Hepatocyte (in vitro differentiated cells): ENCODE results near the gene CTH. TPM values are rescaled to one million over a fixed set of nuclear protein-coding genes. Genes with fewer than 3 reads are reported as not detected.
"Not testable (repeated sequence)": the region's sequence is repeated elsewhere in the genome, so short reads cannot be mapped to it uniquely, and the experiment has no call there.

ENCODE experiments used
- DNase-seq: peaks from one replicate; pipeline ENCODE4 v3.0.0-alpha.2; 2016; ENCODE audit warnings: low spot score
- H2AFZ ChIP-seq: fragments of 200-600 bp; sonication (generic); 2 replicates; pipeline ENCODE4 v1.6.0; 2016; ENCODE audit warnings: antibody characterized with exemption, mild to moderate bottlenecking
- H3K27ac ChIP-seq: fragments of 200-600 bp; sonication (generic); 2 replicates; pipeline ENCODE4 v1.5.1; 2016; ENCODE audit warnings: mild to moderate bottlenecking
- H3K27me3 ChIP-seq: fragments of 200-600 bp; sonication (generic); 2 replicates; pipeline ENCODE4 v1.6.1; 2016
- H3K36me3 ChIP-seq: fragments of 200-600 bp; sonication (generic); replicated peaks from 2 replicates; pipeline ENCODE4 v1.5.1; 2016; ENCODE audit warnings: low read depth; ENCODE audit not compliant: insufficient read depth
- H3K4me1 ChIP-seq: fragments of 200-600 bp; sonication (generic); 2 replicates; pipeline ENCODE4 v1.5.1; 2016; ENCODE audit warnings: mild to moderate bottlenecking, moderate library complexity; ENCODE audit not compliant: insufficient read depth
- H3K4me2 ChIP-seq: fragments of 200-600 bp; sonication (generic); 2 replicates; pipeline ENCODE4 v1.6.0; 2016
- H3K4me3 ChIP-seq: fragments of 200-600 bp; sonication (generic); 2 replicates; pipeline ENCODE4 v1.5.1; 2016; ENCODE audit warnings: mild to moderate bottlenecking
- H3K79me2 ChIP-seq: fragments of 200-600 bp; sonication (generic); 2 replicates; pipeline ENCODE4 v1.6.0; 2017; ENCODE audit warnings: mild to moderate bottlenecking
- H3K9me2 ChIP-seq: fragments of 200-600 bp; sonication (generic); replicated peaks from 2 replicates; pipeline ENCODE4 v1.6.0; 2017; ENCODE audit warnings: mild to moderate bottlenecking; ENCODE audit not compliant: insufficient read depth
- H3K9me3 ChIP-seq: fragments of 200-600 bp; sonication (generic); 2 replicates; pipeline ENCODE4 v1.5.1; 2016; ENCODE audit warnings: low read depth, mild to moderate bottlenecking
- H4K20me1 ChIP-seq: fragments of 200-600 bp; sonication (generic); 2 replicates; pipeline ENCODE4 v1.6.0; 2016; ENCODE audit warnings: mild to moderate bottlenecking; ENCODE audit not compliant: insufficient read depth, poor library complexity, severe bottlenecking
- EZH2 ChIP-seq: fragments of 200-600 bp; sonication (generic); IDR thresholded peaks from 2 replicates; pipeline ENCODE4 v1.6.1; 2016; ENCODE audit warnings: antibody characterized with exemption, mild to moderate bottlenecking, borderline replicate concordance
- EZH2phosphoT487 ChIP-seq: fragments of 200-600 bp; sonication (generic); IDR thresholded peaks from one replicate; pipeline ENCODE4 v1.6.1; 2018; ENCODE audit warnings: antibody characterized with exemption, mild to moderate bottlenecking, low read depth, moderate library complexity; ENCODE audit not compliant: unreplicated experiment, severe bottlenecking
- WGBS: methylation state at CpG from one replicate; pipeline ENCODE4 v1.1.6; 2016; ENCODE audit warnings: low lambda C conversion rate; ENCODE audit errors: missing lambda C conversion rate; 5-methylcytosine and 5-hydroxymethylcytosine counted together
- polyA plus RNA-seq: library from polyadenylated mRNA; unstranded; fragments of >200 nt; fragmentation: Nextera tagmentation; extraction: Ambion mirVana; gene quantifications from 2 replicates; pipeline ENCODE4 v1.2.1, GENCODE V29; 2016
- total RNA-seq: library from RNA; depleted of rRNA; stranded (reverse); fragments of >200 nt; gene quantifications from 2 replicates; pipeline ENCODE4 v1.2.3, GENCODE V29; 2014
- TF ChIP-seq, protein P1 (sequence below): fragments of 200-600 bp; sonication (generic); IDR thresholded peaks from 2 replicates; pipeline ENCODE4 v1.5.1; 2016; ENCODE audit warnings: antibody characterized with exemption, mild to moderate bottlenecking; ENCODE audit not compliant: poor library complexity

The CTH gene
- total RNA-seq (22.6 and 24.8 TPM in 2 replicates), polyA plus RNA-seq (11.7 and 13.2 TPM in 2 replicates)

DNA sequence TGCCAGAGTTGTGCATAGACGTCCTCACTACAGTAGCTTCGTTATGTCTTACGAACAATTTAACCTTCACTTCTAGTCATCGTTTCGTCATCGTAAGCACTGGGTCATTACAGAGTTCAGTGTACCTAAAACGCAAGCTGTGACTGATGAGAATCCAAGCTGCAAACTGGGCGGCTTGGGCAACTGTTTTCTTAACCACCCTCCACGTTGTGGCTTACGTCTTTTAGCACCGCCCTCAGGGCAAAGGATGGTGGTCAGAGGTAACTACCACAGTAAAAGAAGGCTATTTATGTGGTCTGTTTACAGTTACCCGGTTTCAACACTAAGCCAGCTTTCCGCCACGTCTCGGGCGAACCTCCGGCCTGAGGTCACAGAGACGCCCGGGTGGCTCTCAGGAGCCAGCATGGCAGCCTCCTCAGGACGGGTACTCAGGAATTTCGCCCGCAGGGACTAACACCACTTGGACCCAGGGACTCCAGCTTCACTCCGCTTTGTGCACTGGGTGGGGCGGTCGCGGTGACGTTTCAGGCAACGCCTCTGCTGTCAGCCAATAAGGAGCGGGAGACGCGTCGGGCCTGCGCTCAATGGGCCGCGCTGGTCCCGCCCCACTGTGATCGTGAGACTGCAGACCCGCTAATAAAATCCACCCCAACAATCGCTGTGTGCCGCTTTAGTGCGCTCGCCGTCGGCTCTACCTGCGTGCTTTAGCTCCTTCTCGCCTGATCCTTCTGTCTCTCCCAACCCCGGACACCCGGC, at the start of gene CTH:
Gene CTH, plus strand, starts transcription at position 665 of the 756 bp plus-strand sequence. CDS start 148 bp downstream, outside the sequence.
- Histone ChIP-seq H3K27me3 (no peaks in the 10 kb centered on the region), H3K9me3 (no peaks in the 10 kb centered on the region), H4K20me1 (no peaks in the 10 kb centered on the region), H3K4me3 (peak within 1 kb of the TSS; percentile 69), H3K4me1 (no peaks in the 10 kb centered on the region), H3K27ac (peak within 1 kb of the TSS; percentile 96), H2AFZ (peak within 1 kb of the TSS; percentile 69), H3K79me2 (peaks cover 26% of the 10 kb centered on the region), H3K36me3 (no peaks in the 10 kb centered on the region), H3K9me2 (no peaks in the 10 kb centered on the region), H3K4me2 (peak within 1 kb of the TSS; percentile 79)
- WGBS: under 1% methylated on average over 48 of the region's 48 CpGs
- peak; percentile 98 for DNase-seq
- TF ChIP-seq EZH2 (no peak), EZH2phosphoT487 (no peak)
- TF ChIP-seq, protein P1, sequence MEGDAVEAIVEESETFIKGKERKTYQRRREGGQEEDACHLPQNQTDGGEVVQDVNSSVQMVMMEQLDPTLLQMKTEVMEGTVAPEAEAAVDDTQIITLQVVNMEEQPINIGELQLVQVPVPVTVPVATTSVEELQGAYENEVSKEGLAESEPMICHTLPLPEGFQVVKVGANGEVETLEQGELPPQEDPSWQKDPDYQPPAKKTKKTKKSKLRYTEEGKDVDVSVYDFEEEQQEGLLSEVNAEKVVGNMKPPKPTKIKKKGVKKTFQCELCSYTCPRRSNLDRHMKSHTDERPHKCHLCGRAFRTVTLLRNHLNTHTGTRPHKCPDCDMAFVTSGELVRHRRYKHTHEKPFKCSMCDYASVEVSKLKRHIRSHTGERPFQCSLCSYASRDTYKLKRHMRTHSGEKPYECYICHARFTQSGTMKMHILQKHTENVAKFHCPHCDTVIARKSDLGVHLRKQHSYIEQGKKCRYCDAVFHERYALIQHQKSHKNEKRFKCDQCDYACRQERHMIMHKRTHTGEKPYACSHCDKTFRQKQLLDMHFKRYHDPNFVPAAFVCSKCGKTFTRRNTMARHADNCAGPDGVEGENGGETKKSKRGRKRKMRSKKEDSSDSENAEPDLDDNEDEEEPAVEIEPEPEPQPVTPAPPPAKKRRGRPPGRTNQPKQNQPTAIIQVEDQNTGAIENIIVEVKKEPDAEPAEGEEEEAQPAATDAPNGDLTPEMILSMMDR: no peak

DNA sequence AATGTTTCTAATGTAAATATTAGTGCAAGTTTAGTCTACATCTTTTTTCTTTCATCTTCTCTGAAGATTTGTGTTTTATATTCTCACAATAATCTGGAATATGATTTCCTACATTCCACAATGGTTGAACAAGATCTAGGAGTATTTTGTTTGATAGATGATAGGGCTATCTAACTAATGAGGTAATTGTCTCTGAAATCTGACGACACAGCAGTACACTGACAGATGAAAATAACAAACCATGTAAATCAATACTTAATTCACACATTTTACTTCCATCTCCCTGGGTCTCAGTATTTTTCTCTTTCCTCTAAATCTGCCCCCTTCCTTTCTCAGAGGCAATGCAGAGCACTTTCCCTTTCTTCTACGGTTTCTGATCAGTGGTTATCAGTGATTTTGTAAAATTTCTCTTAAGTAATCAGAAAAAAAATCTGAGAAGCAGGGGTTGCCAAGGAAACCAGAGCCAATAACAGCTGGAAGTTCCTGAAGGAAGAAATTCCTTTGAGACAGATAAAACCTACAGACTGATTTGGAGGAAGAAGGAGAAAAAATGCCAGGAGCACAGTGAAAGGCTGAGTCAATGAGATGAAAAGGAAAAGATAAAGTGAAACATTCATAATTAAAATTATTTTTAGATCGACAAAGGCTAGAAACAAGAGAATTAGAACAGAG, 49.2 kb upstream of the CTH start:
- no peak overlapping the region for H3K27ac ChIP-seq
- H3K4me1 ChIP-seq: no peaks in the 10 kb centered on the region
- no peaks in the 10 kb centered on the region for H4K20me1 ChIP-seq
- no peaks in the 10 kb centered on the region for H3K79me2 ChIP-seq
- DNase-seq: no peak
- H3K9me2 ChIP-seq: no peaks in the 10 kb centered on the region
- no peak overlapping the region for H3K4me3 ChIP-seq
- no peak overlapping the region for H2AFZ ChIP-seq
- WGBS: 37% methylated on average over 3 of the region's 3 CpGs
- H3K36me3 ChIP-seq: no peaks in the 10 kb centered on the region
- TF ChIP-seq EZH2 (no peak), EZH2phosphoT487 (no peak)
- TF ChIP-seq, protein P1: no peak
- H3K27me3 ChIP-seq: no peaks in the 10 kb centered on the region
- no peak overlapping the region for H3K4me2 ChIP-seq
- H3K9me3 ChIP-seq: no peaks in the 10 kb centered on the region

DNA sequence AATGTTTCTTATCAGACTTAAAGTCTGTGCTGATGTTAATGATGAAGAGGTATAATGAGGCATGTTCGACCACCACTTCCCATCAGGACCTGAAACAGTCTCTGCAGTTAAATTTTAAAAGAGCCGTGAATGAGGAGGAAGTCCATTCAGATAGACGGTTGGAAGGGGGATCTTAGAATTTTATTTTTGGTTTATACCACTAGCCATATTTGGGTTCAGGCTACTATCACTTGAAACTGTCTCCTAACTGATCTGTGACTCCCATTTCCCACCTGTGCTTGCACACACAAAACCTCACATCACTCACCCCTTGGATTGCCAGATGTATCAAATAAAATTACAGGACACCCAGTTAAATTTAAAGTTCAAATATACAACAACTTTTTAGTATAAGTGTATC, 46.6 kb upstream of the CTH start:
- H3K27ac ChIP-seq: no peak overlapping the region
- no peaks in the 10 kb centered on the region for H3K9me2 ChIP-seq
- no peak overlapping the region for H3K4me2 ChIP-seq
- no peaks in the 10 kb centered on the region for H3K27me3 ChIP-seq
- H3K4me1 ChIP-seq: no peaks in the 10 kb centered on the region
- 29% methylated on average over 3 of the region's 3 CpGs for WGBS
- H4K20me1 ChIP-seq: no peaks in the 10 kb centered on the region
- no peak for DNase-seq
- no peak overlapping the region for H3K4me3 ChIP-seq
- no peaks in the 10 kb centered on the region for H3K9me3 ChIP-seq
- TF ChIP-seq EZH2: no peak
- no peak for TF ChIP-seq EZH2phosphoT487
- no peaks in the 10 kb centered on the region for H3K79me2 ChIP-seq
- H3K36me3 ChIP-seq: no peaks in the 10 kb centered on the region
- no peak overlapping the region for H2AFZ ChIP-seq

DNA sequence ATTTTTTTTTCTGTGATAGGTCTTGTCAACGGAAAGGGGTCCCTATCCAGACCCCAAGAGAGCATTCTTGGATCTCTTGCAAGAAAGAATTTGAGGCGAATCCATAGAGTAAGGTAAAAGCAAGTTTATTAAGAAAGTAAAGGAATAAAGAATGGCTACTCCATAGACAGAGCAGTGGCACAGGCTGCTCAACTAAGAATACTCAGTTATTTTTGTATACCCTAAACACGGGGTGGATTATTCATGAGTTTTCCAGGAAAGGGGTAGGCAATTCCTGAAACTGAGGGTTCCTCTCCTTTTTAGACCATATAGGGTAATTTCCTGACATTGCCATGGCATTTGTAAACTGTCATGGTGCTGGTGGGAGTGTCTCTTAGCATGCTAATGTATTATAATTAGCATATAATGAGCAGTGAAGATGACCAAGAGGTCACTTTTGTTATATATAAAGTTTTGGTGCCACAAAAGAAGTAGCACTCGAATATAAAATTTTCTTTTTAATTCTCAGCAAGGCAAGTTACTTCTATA, 44.6 kb upstream of the CTH start:
- not testable (repeated sequence) for H3K27me3 ChIP-seq, DNase-seq, H4K20me1 ChIP-seq, H3K27ac ChIP-seq, H3K4me1 ChIP-seq, H3K9me2 ChIP-seq, H3K4me3 ChIP-seq, H2AFZ ChIP-seq, H3K79me2 ChIP-seq, H3K4me2 ChIP-seq, H3K36me3 ChIP-seq, H3K9me3 ChIP-seq
- 96% methylated on average over 4 of the region's 4 CpGs for WGBS

DNA sequence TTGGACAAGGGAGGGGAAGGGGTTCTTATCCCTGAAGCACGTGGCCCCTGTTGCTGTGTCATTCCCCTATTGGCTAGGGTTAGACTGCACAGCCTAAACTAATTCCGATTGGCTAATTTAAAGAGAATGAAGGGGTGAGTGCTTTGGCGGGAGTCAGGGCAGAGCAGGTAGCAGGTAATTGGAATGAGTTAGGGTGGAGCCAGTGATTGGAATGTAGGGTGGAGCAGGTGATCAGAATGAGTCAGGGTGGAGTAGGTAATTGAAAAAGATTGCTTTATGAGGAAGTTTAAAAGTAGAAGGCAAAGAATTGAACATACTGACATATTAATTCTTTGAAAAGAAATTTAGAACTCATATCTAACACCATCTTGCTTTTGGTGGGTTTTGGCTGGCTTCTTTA, 44.1 kb upstream of the CTH start:
- WGBS: 85% methylated on average over 3 of the region's 3 CpGs
- not testable (repeated sequence) for H3K4me2 ChIP-seq, H3K36me3 ChIP-seq, H4K20me1 ChIP-seq, DNase-seq, H3K27me3 ChIP-seq, H2AFZ ChIP-seq, H3K4me1 ChIP-seq, H3K79me2 ChIP-seq, H3K9me2 ChIP-seq, H3K4me3 ChIP-seq, H3K9me3 ChIP-seq
- H3K27ac ChIP-seq: peak overlapping the region; percentile 40

DNA sequence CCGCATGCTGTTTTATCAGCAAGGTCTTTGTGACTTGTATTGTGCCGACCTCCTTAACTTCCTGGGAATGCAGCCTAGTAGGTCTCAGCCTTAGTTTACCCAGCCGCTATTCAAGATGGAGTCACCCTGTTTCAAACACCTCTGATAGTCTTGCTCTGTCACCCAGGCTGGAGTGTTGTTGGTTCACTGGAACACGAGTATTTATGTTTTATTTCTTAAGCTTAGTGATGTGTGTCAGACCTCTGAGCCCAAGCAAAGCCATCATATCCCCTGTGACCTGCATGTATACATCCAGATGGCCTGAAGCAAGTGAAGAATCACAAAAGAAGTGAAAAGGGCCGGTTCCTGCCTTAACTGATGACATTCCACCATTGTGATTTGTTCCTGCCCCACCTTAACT, 43.7 kb upstream of the CTH start:
- not testable (repeated sequence) for H3K36me3 ChIP-seq, H2AFZ ChIP-seq, H3K9me2 ChIP-seq, H3K4me1 ChIP-seq, H3K9me3 ChIP-seq, H3K27me3 ChIP-seq, H3K79me2 ChIP-seq, H3K4me3 ChIP-seq, DNase-seq, H4K20me1 ChIP-seq, H3K4me2 ChIP-seq
- peak overlapping the region; percentile 40 for H3K27ac ChIP-seq
- 82% methylated on average over 5 of the region's 5 CpGs for whole genome bisulfite sequencing
